ENCODE measurements around the gene RHCE. TPM values are rescaled to one million over a fixed set of nuclear protein-coding genes. Genes with fewer than 3 reads are reported as not detected.

Gene RHCE
- total RNA-seq, 3 donors from 2014 or later = 0.32 to 0.66 TPM; not detected in 1

DNA sequence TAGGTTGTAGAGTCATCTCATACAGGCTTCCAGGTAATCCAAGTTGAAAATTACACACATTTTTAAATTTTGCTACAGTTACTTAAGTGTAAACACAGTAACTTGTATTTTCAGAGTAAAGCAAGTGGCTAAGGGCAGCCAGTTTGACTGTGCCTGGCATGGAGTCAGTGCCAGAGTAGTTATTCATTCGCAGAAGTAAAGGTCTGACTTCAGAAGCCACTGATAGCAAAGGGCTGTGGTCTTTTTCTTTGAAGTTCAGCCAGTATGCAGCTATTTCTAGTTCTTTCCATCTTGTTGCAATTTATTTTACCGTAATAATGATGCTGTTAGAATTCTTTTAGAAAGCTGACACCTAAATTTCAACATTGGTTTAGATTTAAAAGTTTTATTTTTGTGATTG lies 73.1 kb downstream of the RHCE start:
- no peak for DNase-seq (ENCODE audit: low spot score in 2 of 2)
- H3K36me3 ChIP-seq = no peaks in the 10 kb centered on the region
- no peak overlapping the region for H3K4me3 ChIP-seq
- H3K4me1 ChIP-seq = no peaks in the 10 kb centered on the region
- H3K27ac ChIP-seq = no peak overlapping the region
- intact Hi-C loops (cut with DNase I; ENCODE audit: low total_unique reads) = no loop called here
- no peaks in the 10 kb centered on the region for H3K9me3 ChIP-seq
- no peaks in the 10 kb centered on the region for H3K27me3 ChIP-seq
- TF ChIP-seq POLR2AphosphoS5 (IDR thresholded peaks at IDR 0.05) = no peak
- TF ChIP-seq POLR2A (IDR thresholded peaks at IDR 0.05) = no peak
- TF ChIP-seq, protein P1, sequence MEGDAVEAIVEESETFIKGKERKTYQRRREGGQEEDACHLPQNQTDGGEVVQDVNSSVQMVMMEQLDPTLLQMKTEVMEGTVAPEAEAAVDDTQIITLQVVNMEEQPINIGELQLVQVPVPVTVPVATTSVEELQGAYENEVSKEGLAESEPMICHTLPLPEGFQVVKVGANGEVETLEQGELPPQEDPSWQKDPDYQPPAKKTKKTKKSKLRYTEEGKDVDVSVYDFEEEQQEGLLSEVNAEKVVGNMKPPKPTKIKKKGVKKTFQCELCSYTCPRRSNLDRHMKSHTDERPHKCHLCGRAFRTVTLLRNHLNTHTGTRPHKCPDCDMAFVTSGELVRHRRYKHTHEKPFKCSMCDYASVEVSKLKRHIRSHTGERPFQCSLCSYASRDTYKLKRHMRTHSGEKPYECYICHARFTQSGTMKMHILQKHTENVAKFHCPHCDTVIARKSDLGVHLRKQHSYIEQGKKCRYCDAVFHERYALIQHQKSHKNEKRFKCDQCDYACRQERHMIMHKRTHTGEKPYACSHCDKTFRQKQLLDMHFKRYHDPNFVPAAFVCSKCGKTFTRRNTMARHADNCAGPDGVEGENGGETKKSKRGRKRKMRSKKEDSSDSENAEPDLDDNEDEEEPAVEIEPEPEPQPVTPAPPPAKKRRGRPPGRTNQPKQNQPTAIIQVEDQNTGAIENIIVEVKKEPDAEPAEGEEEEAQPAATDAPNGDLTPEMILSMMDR (IDR thresholded peaks at IDR 0.05) = no peak

GRCh38 chr1:25343872-25344271 lies 76.8 kb downstream of the RHCE start:
- Histone ChIP-seq H3K27me3 (no peaks in the 10 kb centered on the region), H3K36me3 (no peaks in the 10 kb centered on the region), H3K4me3 (no peak overlapping the region), H3K27ac (no peak overlapping the region), H3K9me3 (no peaks in the 10 kb centered on the region), H3K4me1 (peaks cover 2 to 7% of the 10 kb centered on the region in 2 donors)
- DNase-seq (ENCODE audit: low spot score in 2 of 2) = no peak
- intact Hi-C loops (cut with DNase I; ENCODE audit: low total_unique reads) = no loop called here
- TF ChIP-seq, protein P1 (IDR thresholded peaks at IDR 0.05) = no peak
- TF ChIP-seq POLR2A (IDR thresholded peaks at IDR 0.05) (no peak), POLR2AphosphoS5 (IDR thresholded peaks at IDR 0.05) (no peak)

DNA sequence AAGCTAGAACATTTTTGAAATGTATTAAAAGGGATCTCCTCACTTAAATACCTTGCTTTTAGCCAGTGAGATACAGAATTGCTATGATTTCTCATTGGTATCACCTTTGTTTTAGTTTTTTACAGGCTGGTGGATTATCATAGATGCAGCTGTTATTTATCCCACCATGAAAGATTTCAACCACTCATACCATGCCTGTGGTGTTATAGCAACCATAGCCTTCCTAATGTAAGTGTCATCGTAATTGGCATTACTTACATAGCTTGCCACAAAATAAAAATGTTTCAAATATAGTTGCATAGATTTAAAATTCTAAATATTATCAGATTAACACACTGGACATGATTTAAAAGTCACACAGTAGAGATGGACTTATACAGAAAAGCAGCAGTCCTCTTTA lies 77.8 kb downstream of the RHCE start:
- H3K4me1 ChIP-seq = peaks cover 2 to 7% of the 10 kb centered on the region in 2 donors
- intact Hi-C loops (cut with DNase I; ENCODE audit: low total_unique reads) = no loop called here
- DNase-seq (ENCODE audit: low spot score in 2 of 2) = no peak
- no peaks in the 10 kb centered on the region for H3K27me3 ChIP-seq
- H3K36me3 ChIP-seq = no peaks in the 10 kb centered on the region
- no peak overlapping the region for H3K4me3 ChIP-seq
- no peaks in the 10 kb centered on the region for H3K9me3 ChIP-seq
- no peak overlapping the region for H3K27ac ChIP-seq
- no peak for TF ChIP-seq POLR2AphosphoS5 (IDR thresholded peaks at IDR 0.05)
- TF ChIP-seq POLR2A (IDR thresholded peaks at IDR 0.05) = no peak
- TF ChIP-seq, protein P1 (IDR thresholded peaks at IDR 0.05) = no peak

DNA sequence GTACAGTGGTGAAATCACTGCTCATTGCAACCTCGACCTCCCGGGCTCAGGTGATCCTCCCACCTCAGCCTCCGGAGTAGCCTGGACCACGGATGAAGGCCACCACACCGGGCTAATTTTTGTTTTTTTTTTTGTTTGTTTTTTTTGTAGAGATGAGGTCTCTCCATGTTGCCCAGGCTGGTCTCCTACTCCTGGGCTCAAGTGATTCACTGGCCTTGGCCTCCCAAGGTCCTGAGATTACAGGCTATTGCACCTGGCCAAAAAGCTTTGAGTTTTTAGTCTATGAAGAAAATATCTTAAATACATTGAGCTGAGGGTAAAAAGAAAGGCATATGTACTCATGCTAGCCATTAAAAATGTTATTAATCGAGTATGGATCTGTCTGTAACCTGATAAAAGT lies 78.9 kb downstream of the RHCE start:
- intact Hi-C loops (cut with DNase I; ENCODE audit: low total_unique reads) = no loop called here

DNA sequence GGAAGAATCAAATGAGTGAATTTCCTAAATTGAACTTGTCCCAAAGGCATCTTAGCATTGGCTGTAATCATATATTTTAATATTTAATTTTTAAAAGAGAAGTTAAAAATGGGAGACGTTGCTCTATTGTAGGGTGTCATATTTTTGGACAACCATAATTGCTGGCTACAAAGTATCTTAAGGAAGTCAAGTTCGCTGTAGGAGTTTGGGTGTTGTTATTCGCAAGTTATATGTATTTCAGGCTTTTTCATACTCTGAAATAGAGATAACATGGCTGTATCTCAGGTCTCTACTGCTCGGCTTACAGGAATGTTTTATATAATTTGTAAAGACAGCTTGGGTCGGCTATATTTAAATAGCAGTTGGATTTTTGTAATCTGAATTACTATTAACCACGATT lies 81.6 kb downstream of the RHCE start:
- intact Hi-C loops (cut with DNase I; ENCODE audit: low total_unique reads) = no loop called here
- Histone ChIP-seq H3K27ac (peak overlapping the region; percentile 92), H3K4me3 (peak overlapping the region; percentile 76 to 93 (median 77)), H3K4me1 (peaks cover 2 to 7% of the 10 kb centered on the region in 2 donors), H3K9me3 (no peaks in the 10 kb centered on the region), H3K36me3 (no peaks in the 10 kb centered on the region), H3K27me3 (no peaks in the 10 kb centered on the region)
- DNase-seq (ENCODE audit: low spot score in 2 of 2) = no peak
- TF ChIP-seq POLR2AphosphoS5 (IDR thresholded peaks at IDR 0.05) = no peak
- TF ChIP-seq, protein P1 (IDR thresholded peaks at IDR 0.05) = no peak
- no peak for TF ChIP-seq POLR2A (IDR thresholded peaks at IDR 0.05)

More for the DNA sequence above, 78.9 kb downstream of the RHCE start:
- DNase-seq (ENCODE audit: low spot score in 2 of 2) = no peak
- TF ChIP-seq POLR2AphosphoS5 (IDR thresholded peaks at IDR 0.05) (no peak), POLR2A (IDR thresholded peaks at IDR 0.05) (no peak)
- TF ChIP-seq, protein P1 (IDR thresholded peaks at IDR 0.05) = no peak
- no peak overlapping the region for H3K4me3 ChIP-seq
- H3K9me3 ChIP-seq = no peaks in the 10 kb centered on the region
- no peak overlapping the region for H3K27ac ChIP-seq
- H3K36me3 ChIP-seq = no peaks in the 10 kb centered on the region
- no peaks in the 10 kb centered on the region for H3K27me3 ChIP-seq
- H3K4me1 ChIP-seq = peaks cover 2 to 7% of the 10 kb centered on the region in 2 donors

Data from breast epithelium (tissue), 4 donors.